HCT116 (cell line): ENCODE measurements around the gene HIPK2.

Experiments
- EGR1 ChIP-seq: IDR thresholded peaks from 2 replicates; pipeline ENCODE4 v1.6.1; 2012; ENCODE audit warnings: low read depth
- EZH2 ChIP-seq: fragments of 200-600 bp; sonication (generic); IDR thresholded peaks from 2 replicates; pipeline ENCODE4 v1.6.1; 2017; ENCODE audit warnings: antibody characterized with exemption, mixed run types
- JUND ChIP-seq: IDR thresholded peaks from 2 replicates; pipeline ENCODE4 v1.6.1; 2012
- POLR2A ChIP-seq: IDR thresholded peaks from 2 replicates; pipeline ENCODE4 v1.7.0; 2011; ENCODE audit warnings: borderline replicate concordance; ENCODE audit not compliant: insufficient read depth, insufficient read length; ENCODE audit errors: extremely low read depth
- POLR2AphosphoS5 ChIP-seq: IDR thresholded peaks from 2 replicates; pipeline ENCODE4 v1.6.1; 2011; ENCODE audit warnings: mild to moderate bottlenecking, low read depth, low read length, moderate library complexity
- SIN3A ChIP-seq: IDR thresholded peaks from 2 replicates; pipeline ENCODE4 v1.6.1; 2012; ENCODE audit warnings: low read depth
- SP1 ChIP-seq: IDR thresholded peaks from 2 replicates; pipeline ENCODE4 v1.6.1; 2012; ENCODE audit warnings: low read depth
- TCF7L2 ChIP-seq: IDR thresholded peaks from 2 replicates; pipeline ENCODE4 v1.7.0; 2011; ENCODE audit warnings: borderline replicate concordance, inconsistent platforms; ENCODE audit not compliant: insufficient read depth, insufficient read length; ENCODE audit errors: extremely low read depth
- YY1 ChIP-seq: IDR thresholded peaks from 2 replicates; pipeline ENCODE4 v1.6.1; 2011; ENCODE audit warnings: low read length, low read depth, moderate library complexity, mild to moderate bottlenecking; ENCODE audit not compliant: insufficient replicate concordance; ENCODE audit errors: extremely low read depth
- ZFX ChIP-seq: fragments of 450-650 bp; IDR thresholded peaks from 2 replicates; pipeline ENCODE4 v1.6.1; 2017
- TF ChIP-seq, protein P1 (sequence below), 3 experiments: fragments of 200-600 bp in 1 of 3; sonication (generic) in 1 of 3; IDR thresholded peaks in 2 of 3; conservative IDR thresholded peaks in 1 of 3; 2 replicates each; pipeline ENCODE4 v1.5.1; 2012 to 2017; ENCODE audit warnings: low read depth in 2 of 3, low read length in 2 of 3, antibody characterized with exemption in 1 of 3, borderline replicate concordance in 1 of 3, control low read depth in 1 of 3, mild to moderate bottlenecking in 1 of 3, mixed read lengths in 1 of 3, mixed run types in 1 of 3, moderate library complexity in 1 of 3; ENCODE audit not compliant: insufficient read depth in 1 of 3
- TF ChIP-seq, protein P2 (sequence below): IDR thresholded peaks from 2 replicates; pipeline ENCODE4 v1.6.1; 2012; ENCODE audit warnings: low read depth
- TF ChIP-seq, protein P3 (sequence below): IDR thresholded peaks from 2 replicates; pipeline ENCODE4 v1.6.1; 2012

DNA sequence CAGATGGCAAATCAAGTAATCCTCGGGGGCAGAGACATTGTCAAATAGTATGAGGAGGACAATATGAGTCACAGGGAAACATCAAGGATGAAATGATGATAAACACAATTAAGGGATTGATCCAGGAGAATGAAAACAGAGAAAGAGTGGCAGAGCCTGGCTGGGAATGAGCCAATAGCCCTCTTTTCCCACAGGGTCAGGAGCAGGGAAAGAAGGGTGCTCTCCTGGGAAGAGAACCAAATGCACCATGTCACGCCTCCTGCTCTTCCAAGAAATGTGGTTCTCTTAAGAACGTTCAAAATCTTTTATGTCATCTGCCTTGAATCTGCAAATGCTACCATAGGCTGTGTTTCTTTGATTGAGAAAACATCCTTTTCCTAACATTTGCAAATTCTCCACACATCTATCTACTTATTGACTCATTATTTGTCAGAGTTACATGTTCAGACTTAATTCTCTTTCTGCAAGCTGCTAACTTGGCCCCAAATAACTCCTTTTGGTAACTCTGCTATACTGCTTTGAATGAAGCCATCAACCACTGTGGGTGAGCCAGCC is 50.6 kb downstream of the HIPK2 start:
- TF ChIP-seq, protein P1, sequence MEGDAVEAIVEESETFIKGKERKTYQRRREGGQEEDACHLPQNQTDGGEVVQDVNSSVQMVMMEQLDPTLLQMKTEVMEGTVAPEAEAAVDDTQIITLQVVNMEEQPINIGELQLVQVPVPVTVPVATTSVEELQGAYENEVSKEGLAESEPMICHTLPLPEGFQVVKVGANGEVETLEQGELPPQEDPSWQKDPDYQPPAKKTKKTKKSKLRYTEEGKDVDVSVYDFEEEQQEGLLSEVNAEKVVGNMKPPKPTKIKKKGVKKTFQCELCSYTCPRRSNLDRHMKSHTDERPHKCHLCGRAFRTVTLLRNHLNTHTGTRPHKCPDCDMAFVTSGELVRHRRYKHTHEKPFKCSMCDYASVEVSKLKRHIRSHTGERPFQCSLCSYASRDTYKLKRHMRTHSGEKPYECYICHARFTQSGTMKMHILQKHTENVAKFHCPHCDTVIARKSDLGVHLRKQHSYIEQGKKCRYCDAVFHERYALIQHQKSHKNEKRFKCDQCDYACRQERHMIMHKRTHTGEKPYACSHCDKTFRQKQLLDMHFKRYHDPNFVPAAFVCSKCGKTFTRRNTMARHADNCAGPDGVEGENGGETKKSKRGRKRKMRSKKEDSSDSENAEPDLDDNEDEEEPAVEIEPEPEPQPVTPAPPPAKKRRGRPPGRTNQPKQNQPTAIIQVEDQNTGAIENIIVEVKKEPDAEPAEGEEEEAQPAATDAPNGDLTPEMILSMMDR (IDR thresholded peaks at IDR 0.05 in 2 of 3, conservative IDR thresholded peaks at IDR 0.05 in 1 of 3; ENCODE audit: borderline replicate concordance in 1 of 3, insufficient read depth in 1 of 3, low read depth in 2 of 3, low read length in 2 of 3) = no peak
- 0 out of 2 replicates have a peak, but pooled peaks have one; percentile 26 for TF ChIP-seq JUND
- TF ChIP-seq EZH2 = no peak
- no peak for TF ChIP-seq EGR1
- TF ChIP-seq SP1 = no peak
- TF ChIP-seq, protein P2, sequence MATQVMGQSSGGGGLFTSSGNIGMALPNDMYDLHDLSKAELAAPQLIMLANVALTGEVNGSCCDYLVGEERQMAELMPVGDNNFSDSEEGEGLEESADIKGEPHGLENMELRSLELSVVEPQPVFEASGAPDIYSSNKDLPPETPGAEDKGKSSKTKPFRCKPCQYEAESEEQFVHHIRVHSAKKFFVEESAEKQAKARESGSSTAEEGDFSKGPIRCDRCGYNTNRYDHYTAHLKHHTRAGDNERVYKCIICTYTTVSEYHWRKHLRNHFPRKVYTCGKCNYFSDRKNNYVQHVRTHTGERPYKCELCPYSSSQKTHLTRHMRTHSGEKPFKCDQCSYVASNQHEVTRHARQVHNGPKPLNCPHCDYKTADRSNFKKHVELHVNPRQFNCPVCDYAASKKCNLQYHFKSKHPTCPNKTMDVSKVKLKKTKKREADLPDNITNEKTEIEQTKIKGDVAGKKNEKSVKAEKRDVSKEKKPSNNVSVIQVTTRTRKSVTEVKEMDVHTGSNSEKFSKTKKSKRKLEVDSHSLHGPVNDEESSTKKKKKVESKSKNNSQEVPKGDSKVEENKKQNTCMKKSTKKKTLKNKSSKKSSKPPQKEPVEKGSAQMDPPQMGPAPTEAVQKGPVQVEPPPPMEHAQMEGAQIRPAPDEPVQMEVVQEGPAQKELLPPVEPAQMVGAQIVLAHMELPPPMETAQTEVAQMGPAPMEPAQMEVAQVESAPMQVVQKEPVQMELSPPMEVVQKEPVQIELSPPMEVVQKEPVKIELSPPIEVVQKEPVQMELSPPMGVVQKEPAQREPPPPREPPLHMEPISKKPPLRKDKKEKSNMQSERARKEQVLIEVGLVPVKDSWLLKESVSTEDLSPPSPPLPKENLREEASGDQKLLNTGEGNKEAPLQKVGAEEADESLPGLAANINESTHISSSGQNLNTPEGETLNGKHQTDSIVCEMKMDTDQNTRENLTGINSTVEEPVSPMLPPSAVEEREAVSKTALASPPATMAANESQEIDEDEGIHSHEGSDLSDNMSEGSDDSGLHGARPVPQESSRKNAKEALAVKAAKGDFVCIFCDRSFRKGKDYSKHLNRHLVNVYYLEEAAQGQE = no peak
- TF ChIP-seq YY1 = no peak
- TF ChIP-seq POLR2AphosphoS5 = no peak
- no peak for TF ChIP-seq SIN3A
- no peak for TF ChIP-seq POLR2A
- TF ChIP-seq ZFX = no peak
- TF ChIP-seq, protein P3, sequence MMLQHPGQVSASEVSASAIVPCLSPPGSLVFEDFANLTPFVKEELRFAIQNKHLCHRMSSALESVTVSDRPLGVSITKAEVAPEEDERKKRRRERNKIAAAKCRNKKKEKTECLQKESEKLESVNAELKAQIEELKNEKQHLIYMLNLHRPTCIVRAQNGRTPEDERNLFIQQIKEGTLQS = no peak
- no peak for TF ChIP-seq TCF7L2
